SJSA1 (cell line): Measurements from ENCODE around the gene CEP128. TPM values are rescaled to one million over a fixed set of nuclear protein-coding genes. Genes with fewer than 3 reads are reported as not detected.

Source experiments
- total RNA-seq: library from RNA; depleted of rRNA; stranded (reverse); fragments of >200 nt; shearing (Covaris generic); gene quantifications from 2 replicates; pipeline ENCODE4 v1.2.3, GENCODE V29; 2014; rRNA removed

CEP128 gene
- total RNA-seq, 1 experiment from 2014 or later = 5.2 TPM

Other genes starting within 250 kb of the CEP128 start
- gene TSHR, start 13.9 kb upstream of the CEP128 start, total RNA-seq = not detected in 2 replicates